HG03558 (cell line): ENCODE results near the gene PIP4K2A.
"Not testable (repeated sequence)": the region's sequence is repeated elsewhere in the genome, so short reads cannot be mapped to it uniquely, and the experiment has no call there.

ENCODE experiments used
- ATAC-seq: cut with Tn5 transposase; IDR thresholded peaks from one replicate; pipeline ENCODE4 v1.9.1; 2021; ENCODE audit warnings: moderate number of reproducible peaks; ENCODE audit not compliant: unreplicated experiment; ENCODE audit errors: extremely low read depth

The PIP4K2A gene

GRCh38 chr10:22714479-22715289 is at the start of gene PIP4K2A:
PIP4K2A (minus strand) TSS chr10:22714578; CDS start chr10:22714326, 252 bp downstream.
- peak; percentile 62 for ATAC-seq

- ATAC-seq: no peak
Measured at GRCh38 chr10:22761569-22762220, 47.3 kb upstream of the PIP4K2A start.

GRCh38 chr10:22760025-22760424 is 45.6 kb upstream of the PIP4K2A start:
- no peak for ATAC-seq

- ATAC-seq: no peak
Measured at GRCh38 chr10:22758867-22759266, 44.5 kb upstream of the PIP4K2A start.

- ATAC-seq: no peak
Measured at GRCh38 chr10:22754296-22754695, 39.9 kb upstream of the PIP4K2A start.

GRCh38 chr10:22753786-22754185 is 39.4 kb upstream of the PIP4K2A start:
- no peak for ATAC-seq

GRCh38 chr10:22752272-22752889 is 38.0 kb upstream of the PIP4K2A start:
- ATAC-seq: no peak

GRCh38 chr10:22750131-22750530 is 35.8 kb upstream of the PIP4K2A start:
- no peak for ATAC-seq

GRCh38 chr10:22744858-22745257 is 30.5 kb upstream of the PIP4K2A start:
- ATAC-seq: not testable (repeated sequence)

- peak; percentile 97 for ATAC-seq
Measured at GRCh38 chr10:22742678-22743077, 28.3 kb upstream of the PIP4K2A start.

- ATAC-seq: not testable (repeated sequence)
Measured at GRCh38 chr10:22741631-22742030, 27.3 kb upstream of the PIP4K2A start.

- ATAC-seq: no peak
Measured at GRCh38 chr10:22740180-22740579, 25.8 kb upstream of the PIP4K2A start.

- no peak for ATAC-seq
Measured at GRCh38 chr10:22737587-22737986, 23.2 kb upstream of the PIP4K2A start.

GRCh38 chr10:22736134-22736533 is 21.8 kb upstream of the PIP4K2A start:
- no peak for ATAC-seq

GRCh38 chr10:22733992-22734391 is 19.6 kb upstream of the PIP4K2A start:
- no peak for ATAC-seq

GRCh38 chr10:22727663-22728062 is 13.3 kb upstream of the PIP4K2A start:
- no peak for ATAC-seq

GRCh38 chr10:22727112-22727511 is 12.7 kb upstream of the PIP4K2A start:
- ATAC-seq: no peak

- ATAC-seq: no peak
Measured at GRCh38 chr10:22724773-22725172, 10.4 kb upstream of the PIP4K2A start.

GRCh38 chr10:22723783-22724182 is 9.4 kb upstream of the PIP4K2A start:
- peak; percentile 30 for ATAC-seq

- ATAC-seq: peak; percentile 62
Measured at GRCh38 chr10:22723343-22723779, 9.0 kb upstream of the PIP4K2A start.

- ATAC-seq: no peak
Measured at GRCh38 chr10:22722626-22723169, 8.3 kb upstream of the PIP4K2A start.
